Natural killer cell (primary cell): ENCODE measurements around the gene TPT1. TPM values are rescaled to one million over a fixed set of nuclear protein-coding genes. Genes with fewer than 3 reads are reported as not detected.
"Not testable (repeated sequence)": the region's sequence is repeated elsewhere in the genome, so short reads cannot be mapped to it uniquely, and the experiment has no call there.

Experiments
- ATAC-seq, 3 donors: fragments of 150-1000 bp in 2 of 3; fragments of 200-7000 bp in 1 of 3; cut with Tn5 transposase; 1 replicate in 1 of 3; 2 replicates in 2 of 3; pipeline ENCODE4 v1.10.0; 2021; ENCODE audit warnings: mild to moderate bottlenecking in 2 of 3, moderate library complexity in 2 of 3
- DNase-seq, 2 donors: peaks; one replicate each; pipeline versions ENCODE4 v3.0.0 to v3.0.0-alpha.2; 2013 to 2021; ENCODE audit warnings: mixed read lengths in 1 of 2
- H3K27ac ChIP-seq: one replicate; pipeline ENCODE4 v1.5.1; 2013; ENCODE audit warnings: mild to moderate bottlenecking, low read length
- H3K27me3 ChIP-seq: one replicate; pipeline ENCODE4 v1.6.1; 2013; ENCODE audit warnings: low read length; ENCODE audit not compliant: control insufficient read depth, insufficient read depth
- H3K36me3 ChIP-seq: one replicate; pipeline ENCODE4 v1.6.1; 2013; ENCODE audit warnings: low read length; ENCODE audit not compliant: control insufficient read depth, insufficient read depth
- H3K4me1 ChIP-seq: one replicate; pipeline ENCODE4 v1.6.1; 2013; ENCODE audit warnings: low read length; ENCODE audit not compliant: control insufficient read depth, insufficient read depth
- H3K4me3 ChIP-seq: one replicate; pipeline ENCODE4 v1.5.1; 2013; ENCODE audit warnings: low read length
- H3K9me3 ChIP-seq: one replicate; pipeline ENCODE4 v1.6.1; 2013; ENCODE audit warnings: low read length; ENCODE audit not compliant: control insufficient read depth, insufficient read depth
- H3K27ac Mint-ChIP-seq, 2 donors: one replicate each; pipeline ENCODE4 v1.8.0; 2022; ENCODE audit warnings: mild to moderate bottlenecking in 2 of 2, mixed read lengths in 2 of 2, moderate library complexity in 1 of 2
- H3K27me3 Mint-ChIP-seq, 2 donors: one replicate each; pipeline ENCODE4 v1.8.0; 2022; ENCODE audit warnings: low read depth in 2 of 2, mixed read lengths in 2 of 2
- H3K36me3 Mint-ChIP-seq: one replicate; pipeline ENCODE4 v1.8.0; 2022; ENCODE audit warnings: mixed read lengths
- H3K4me1 Mint-ChIP-seq, 2 donors: one replicate each; pipeline ENCODE4 v1.8.0; 2022; ENCODE audit warnings: mixed read lengths in 2 of 2
- H3K4me3 Mint-ChIP-seq: one replicate; pipeline ENCODE4 v1.8.0; 2022; ENCODE audit warnings: mild to moderate bottlenecking, moderate library complexity, mixed read lengths
- H3K9me3 Mint-ChIP-seq, 2 donors: one replicate each; pipeline ENCODE4 v1.8.0; 2022; ENCODE audit warnings: mixed read lengths in 2 of 2
- WGBS: methylation state at CpG from one replicate; pipeline ENCODE4 v1.1.7; 2013; ENCODE audit warnings: missing lambda C conversion rate; ENCODE audit not compliant: insufficient coverage; 5-methylcytosine and 5-hydroxymethylcytosine counted together
- intact Hi-C: fragments of 100-400 bp; cut with micrococcal nuclease; formaldehyde crosslinking; loops from one replicate; pipeline ENCODE4 v1.14.2; 2022
- total RNA-seq, 4 donors: library from RNA; stranded (reverse); fragments of 120-200 nt in 1 of 4; gene quantifications; one replicate each; pipeline versions ENCODE4 v1.2.3 to v1.2.4, GENCODE V29; 2013 to 2022
- TF ChIP-seq, protein P1 (sequence below): fragments of 200-600 bp; IDR thresholded peaks from one replicate; pipeline ENCODE4 v1.8.0; 2022; ENCODE audit warnings: antibody characterized with exemption

The TPT1 gene
- total RNA-seq, 3 donors from 2014 or later (not counting 1 experiment from before 2014, with no cell fraction given) = 2,606 to 3,166 (median 3,085) TPM

DNA sequence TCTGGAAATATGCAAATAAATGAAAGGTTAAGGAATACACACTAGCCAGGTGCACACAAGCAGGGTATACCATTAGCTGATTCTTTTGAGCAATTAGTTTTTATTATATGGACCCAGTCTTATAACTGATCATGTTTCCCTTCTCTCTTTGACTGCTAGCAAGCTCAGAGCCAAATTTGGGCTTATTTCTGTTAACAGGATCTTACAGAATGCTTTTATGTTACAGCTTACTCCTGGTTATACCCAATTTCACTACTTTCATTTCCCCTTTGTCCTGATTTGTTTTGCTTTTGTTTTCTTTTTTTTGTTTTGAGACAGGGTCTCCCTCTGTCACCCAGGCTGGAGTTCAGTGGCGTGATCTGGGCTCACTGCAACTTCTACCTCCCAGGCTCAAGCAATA, 12.9 kb upstream of the TPT1 start:
- Histone ChIP-seq H3K4me3 (no peak overlapping the region), H3K36me3 (peaks cover 24% of the 10 kb centered on the region), H3K9me3 (no peaks in the 10 kb centered on the region), H3K27me3 (no peaks in the 10 kb centered on the region), H3K4me1 (peaks cover 9% of the 10 kb centered on the region), H3K27ac (no peak overlapping the region)
- H3K27me3 Mint-ChIP-seq = no peaks in the 10 kb centered on the region
- peaks cover 8% of the 10 kb centered on the region for H3K36me3 Mint-ChIP-seq
- no peak for DNase-seq
- TF ChIP-seq, protein P1, sequence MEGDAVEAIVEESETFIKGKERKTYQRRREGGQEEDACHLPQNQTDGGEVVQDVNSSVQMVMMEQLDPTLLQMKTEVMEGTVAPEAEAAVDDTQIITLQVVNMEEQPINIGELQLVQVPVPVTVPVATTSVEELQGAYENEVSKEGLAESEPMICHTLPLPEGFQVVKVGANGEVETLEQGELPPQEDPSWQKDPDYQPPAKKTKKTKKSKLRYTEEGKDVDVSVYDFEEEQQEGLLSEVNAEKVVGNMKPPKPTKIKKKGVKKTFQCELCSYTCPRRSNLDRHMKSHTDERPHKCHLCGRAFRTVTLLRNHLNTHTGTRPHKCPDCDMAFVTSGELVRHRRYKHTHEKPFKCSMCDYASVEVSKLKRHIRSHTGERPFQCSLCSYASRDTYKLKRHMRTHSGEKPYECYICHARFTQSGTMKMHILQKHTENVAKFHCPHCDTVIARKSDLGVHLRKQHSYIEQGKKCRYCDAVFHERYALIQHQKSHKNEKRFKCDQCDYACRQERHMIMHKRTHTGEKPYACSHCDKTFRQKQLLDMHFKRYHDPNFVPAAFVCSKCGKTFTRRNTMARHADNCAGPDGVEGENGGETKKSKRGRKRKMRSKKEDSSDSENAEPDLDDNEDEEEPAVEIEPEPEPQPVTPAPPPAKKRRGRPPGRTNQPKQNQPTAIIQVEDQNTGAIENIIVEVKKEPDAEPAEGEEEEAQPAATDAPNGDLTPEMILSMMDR = no peak
- ATAC-seq = no peak
- no peak overlapping the region for H3K27ac Mint-ChIP-seq
- intact Hi-C loops = no loop called here
- WGBS = 100% methylated on average over 1 of the region's 1 CpG
- no peak overlapping the region for H3K4me3 Mint-ChIP-seq
- H3K9me3 Mint-ChIP-seq = no peaks in the 10 kb centered on the region
- H3K4me1 Mint-ChIP-seq = peaks cover 10 to 18% of the 10 kb centered on the region in 2 donors

DNA sequence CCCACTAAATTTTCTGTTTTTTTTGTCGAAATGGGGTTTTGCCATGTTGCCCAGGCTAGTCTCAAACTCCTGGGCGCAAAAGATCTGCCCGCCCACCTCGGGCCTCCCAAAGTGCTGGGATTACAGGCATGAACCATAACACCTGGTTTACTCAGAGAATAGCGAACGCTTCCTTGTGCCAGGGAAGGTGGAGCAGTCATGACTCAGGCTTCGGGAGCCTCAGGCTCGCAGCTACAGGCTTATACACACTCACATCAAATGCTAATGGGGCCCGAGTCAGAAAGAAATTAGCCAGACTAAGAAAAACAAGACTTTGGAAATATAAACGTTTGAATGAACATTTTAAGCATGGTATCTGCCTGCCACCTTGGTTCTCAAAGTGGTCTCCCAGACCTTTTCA, 11.0 kb upstream of the TPT1 start:
- intact Hi-C loops = no loop called here
- TF ChIP-seq, protein P1 = no peak
- peaks cover 2% of the 10 kb centered on the region for H3K4me1 ChIP-seq
- Mint-ChIP-seq H3K27ac (peak overlapping the region in 1 of 2 donors; percentile 23), H3K36me3 (peaks cover 8% of the 10 kb centered on the region), H3K4me3 (no peak overlapping the region), H3K9me3 (no peaks in the 10 kb centered on the region), H3K4me1 (peaks cover 5 to 13% of the 10 kb centered on the region in 2 donors), H3K27me3 (no peaks in the 10 kb centered on the region)
- ATAC-seq (no peak), DNase-seq (no peak)
- 94% methylated on average over 10 of the region's 10 CpGs for WGBS
- H3K9me3 ChIP-seq = no peaks in the 10 kb centered on the region
- no peak overlapping the region for H3K4me3 ChIP-seq
- H3K27ac ChIP-seq = no peak overlapping the region
- peaks cover 29% of the 10 kb centered on the region for H3K36me3 ChIP-seq
- no peaks in the 10 kb centered on the region for H3K27me3 ChIP-seq

DNA sequence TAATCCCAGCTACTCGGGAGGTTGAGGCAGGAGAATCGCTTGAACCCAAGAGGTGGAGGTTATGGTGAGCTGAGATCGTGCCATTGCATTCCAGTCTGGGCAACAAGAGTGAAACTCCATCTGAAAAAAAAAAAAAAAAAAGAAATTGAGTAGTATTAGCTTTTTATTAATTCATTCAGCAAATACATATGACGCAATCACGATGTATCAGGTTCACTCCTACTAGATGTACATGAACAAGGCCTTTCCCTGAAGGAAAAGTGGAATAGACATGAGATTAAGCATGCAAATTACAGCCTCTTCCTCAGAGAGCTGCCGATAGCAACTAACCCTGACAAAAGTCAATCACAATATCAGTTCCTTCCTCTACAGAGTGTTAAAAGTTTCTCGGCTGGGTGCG, 9.2 kb upstream of the TPT1 start:
- DNase-seq = no peak
- peaks cover 8% of the 10 kb centered on the region for H3K36me3 Mint-ChIP-seq
- H3K4me3 Mint-ChIP-seq = no peak overlapping the region
- Histone ChIP-seq H3K27ac (no peak overlapping the region), H3K9me3 (no peaks in the 10 kb centered on the region), H3K4me1 (no peaks in the 10 kb centered on the region), H3K27me3 (no peaks in the 10 kb centered on the region), H3K36me3 (peaks cover 21% of the 10 kb centered on the region), H3K4me3 (no peak overlapping the region)
- no peaks in the 10 kb centered on the region for H3K27me3 Mint-ChIP-seq
- no peak overlapping the region for H3K27ac Mint-ChIP-seq
- 95% methylated on average over 8 of the region's 8 CpGs for WGBS
- H3K4me1 Mint-ChIP-seq = peaks cover 0 to 6% of the 10 kb centered on the region in 2 donors
- no peak for ATAC-seq
- H3K9me3 Mint-ChIP-seq = no peaks in the 10 kb centered on the region
- TF ChIP-seq, protein P1 = no peak
- intact Hi-C loops = no loop called here

DNA sequence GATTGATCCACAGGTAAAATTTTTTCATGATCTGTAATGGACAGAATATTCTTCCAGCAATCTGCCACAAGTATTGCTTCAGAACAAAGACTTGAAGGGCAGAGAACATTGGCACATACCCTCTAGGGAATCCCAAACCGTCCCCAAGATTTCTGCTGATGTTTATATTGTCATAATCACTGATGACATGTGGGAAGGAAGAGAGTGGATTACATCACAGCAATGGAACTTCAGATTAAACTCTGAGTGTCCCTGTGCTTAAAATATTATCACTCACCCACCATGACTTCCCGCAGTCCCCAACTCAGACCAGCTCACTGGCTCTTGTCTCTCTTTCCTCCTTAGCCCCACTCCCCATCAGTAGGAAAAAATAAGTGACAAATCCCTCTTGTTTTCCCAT, 8.5 kb upstream of the TPT1 start:
- Histone ChIP-seq H3K27me3 (no peaks in the 10 kb centered on the region), H3K9me3 (no peaks in the 10 kb centered on the region), H3K4me1 (no peaks in the 10 kb centered on the region), H3K27ac (no peak overlapping the region), H3K36me3 (peaks cover 24% of the 10 kb centered on the region), H3K4me3 (no peak overlapping the region)
- no peak for DNase-seq
- H3K9me3 Mint-ChIP-seq = no peaks in the 10 kb centered on the region
- intact Hi-C loops = no loop called here
- no peak for ATAC-seq
- H3K36me3 Mint-ChIP-seq = peaks cover 8% of the 10 kb centered on the region
- 88% methylated on average over 2 of the region's 2 CpGs for WGBS
- H3K27ac Mint-ChIP-seq = peak overlapping the region in 1 of 2 donors; percentile 70
- H3K4me1 Mint-ChIP-seq = peaks cover 0 to 6% of the 10 kb centered on the region in 2 donors
- no peaks in the 10 kb centered on the region for H3K27me3 Mint-ChIP-seq
- no peak overlapping the region for H3K4me3 Mint-ChIP-seq
- TF ChIP-seq, protein P1 = no peak

DNA sequence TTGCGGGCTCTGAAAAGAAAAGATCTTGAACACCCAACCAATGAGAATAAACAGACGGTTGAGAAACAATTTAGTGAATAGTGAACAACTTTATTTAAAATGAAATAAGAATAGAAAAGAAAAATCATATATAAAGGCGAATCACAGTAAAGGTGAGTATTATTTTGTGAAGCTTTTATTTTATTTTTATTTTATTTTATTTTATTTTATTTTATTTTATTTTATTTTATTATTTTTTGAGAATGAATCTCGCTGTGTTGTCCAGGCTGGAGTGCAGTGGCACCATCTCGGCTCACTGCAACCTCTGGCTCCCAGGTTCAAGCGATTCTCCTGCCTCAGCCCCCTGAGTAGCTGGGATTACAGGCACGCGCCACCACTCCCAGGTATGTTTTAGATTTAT, 3.1 kb upstream of the TPT1 start:
- H3K27me3 Mint-ChIP-seq, intact Hi-C loops, H3K4me3 Mint-ChIP-seq, H3K27ac Mint-ChIP-seq, H3K4me3 ChIP-seq, H3K27me3 ChIP-seq, DNase-seq, H3K36me3 Mint-ChIP-seq, H3K27ac ChIP-seq, H3K9me3 Mint-ChIP-seq, H3K9me3 ChIP-seq, ATAC-seq: not testable (repeated sequence)
- H3K4me1 ChIP-seq = peaks cover 11% of the 10 kb centered on the region
- 100% methylated on average over 3 of the region's 8 CpGs for WGBS
- H3K36me3 ChIP-seq = peaks cover 23% of the 10 kb centered on the region
- peaks cover 21 to 28% of the 10 kb centered on the region in 2 donors for H3K4me1 Mint-ChIP-seq
